ENCODE data around the gene MPO.

Gene MPO

DNA sequence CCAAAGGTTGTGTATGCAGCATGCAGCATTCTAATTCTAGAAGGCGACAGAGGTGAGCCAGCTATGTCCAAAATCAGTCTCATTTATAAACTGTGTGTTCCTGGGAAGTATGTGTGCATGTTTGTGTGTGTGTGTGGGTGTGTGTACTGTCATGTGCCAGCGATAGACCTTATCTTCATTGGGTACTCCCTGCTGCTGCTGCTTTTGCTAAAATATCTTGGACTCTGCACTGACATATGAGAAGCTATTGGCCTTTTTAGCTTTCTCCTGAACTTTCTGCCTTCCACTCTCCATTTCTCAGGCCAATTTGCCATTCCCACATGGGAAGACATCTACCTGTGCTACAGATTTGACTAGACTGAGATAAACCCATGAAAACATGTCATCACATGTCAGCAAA lies 44.3 kb downstream of the MPO start:
- DNase-seq (ENCODE audit: low read depth in 1 of 2, low spot score in 1 of 2) = no peak

DNA sequence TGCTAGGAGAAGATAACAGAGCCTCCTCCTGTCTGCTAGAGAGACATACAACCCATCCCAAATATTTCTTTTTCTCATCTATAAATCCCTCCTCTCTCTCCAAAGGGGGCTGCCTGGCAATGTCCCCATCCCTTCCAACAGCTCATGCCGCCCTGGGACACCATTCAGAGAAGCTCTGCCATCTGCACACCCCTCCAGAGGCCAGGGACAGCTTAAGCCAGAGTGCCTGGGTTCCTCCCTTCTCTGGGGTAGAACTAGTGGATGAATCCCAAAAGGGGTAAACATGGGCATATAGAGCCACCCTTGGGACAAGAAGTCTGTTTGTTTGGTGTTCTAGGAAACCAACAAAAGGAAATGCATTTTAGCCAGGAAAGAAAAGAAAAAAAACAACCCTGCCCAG lies 44.9 kb downstream of the MPO start:
- DNase-seq (ENCODE audit: low read depth in 1 of 2, low spot score in 1 of 2) = no peak

- no peak for DNase-seq (ENCODE audit: low read depth in 1 of 2, low spot score in 1 of 2)
Measured at GRCh38 chr17:58234512-58234911, 46.2 kb downstream of the MPO start.

DNA sequence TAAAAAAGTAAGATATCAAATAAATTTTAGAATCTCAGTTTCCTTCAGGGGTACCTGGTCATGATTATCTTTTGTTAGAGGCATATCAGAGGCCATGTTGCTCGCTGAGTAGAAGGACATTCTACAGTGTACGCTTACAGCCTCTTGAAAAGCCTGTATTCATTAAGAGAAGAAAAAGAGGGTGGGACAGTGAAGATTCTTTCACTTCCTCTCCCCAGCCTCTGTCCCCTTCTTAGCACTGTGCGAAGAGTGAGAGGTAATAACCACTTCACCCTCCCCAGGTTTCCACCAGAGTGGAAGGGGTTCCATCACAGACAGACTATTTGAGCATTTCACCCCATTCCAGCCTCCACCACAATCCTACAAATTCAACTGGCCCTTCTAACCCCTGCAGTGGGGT lies 47.2 kb downstream of the MPO start:
- no peak for DNase-seq (ENCODE audit: low read depth in 1 of 2, low spot score in 1 of 2)

DNA sequence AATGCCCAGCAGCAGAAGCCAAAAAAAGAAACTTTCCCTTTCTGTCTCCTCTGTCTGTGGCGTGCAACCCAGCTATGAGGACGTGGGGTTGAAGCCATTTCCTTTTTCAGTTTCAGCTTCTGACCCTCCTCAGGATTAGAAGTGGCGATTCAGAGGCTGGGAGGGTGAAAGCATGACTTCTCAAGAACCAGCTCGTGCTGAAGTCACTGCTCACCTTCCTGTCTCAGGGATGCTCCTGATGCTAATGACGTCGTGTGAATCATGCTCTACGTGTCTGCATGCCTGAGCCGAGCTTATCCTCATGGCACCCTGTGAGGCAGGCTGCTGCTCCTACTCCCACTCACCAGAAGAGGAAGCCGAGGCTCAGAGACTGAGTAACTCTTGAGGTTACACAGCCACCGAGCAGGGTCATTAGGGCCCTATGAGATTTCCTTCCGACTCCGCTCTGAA lies 48.0 kb downstream of the MPO start:
- no peak for DNase-seq (ENCODE audit: low read depth in 1 of 2, low spot score in 1 of 2)

DNA sequence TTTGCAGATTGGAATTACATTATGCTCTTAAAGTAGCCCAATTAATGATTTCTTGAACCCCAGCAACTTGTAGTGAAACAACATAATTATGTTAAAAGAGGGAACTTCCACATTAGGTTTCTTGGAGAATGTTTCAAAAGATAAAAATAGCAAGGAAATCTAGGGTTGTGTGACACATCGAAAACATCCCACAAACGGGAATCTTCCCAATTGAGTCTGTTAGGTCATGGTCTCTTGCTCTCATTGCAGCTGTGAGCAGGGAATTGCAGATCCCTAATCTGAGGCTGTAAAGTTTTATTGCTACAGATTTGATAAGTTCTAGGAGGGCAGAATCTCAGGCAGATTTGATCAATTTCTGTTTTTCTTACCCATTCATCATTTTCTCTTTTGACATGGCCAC lies 49.1 kb downstream of the MPO start:
- no peak for DNase-seq (ENCODE audit: low read depth in 1 of 2, low spot score in 1 of 2)

DNA sequence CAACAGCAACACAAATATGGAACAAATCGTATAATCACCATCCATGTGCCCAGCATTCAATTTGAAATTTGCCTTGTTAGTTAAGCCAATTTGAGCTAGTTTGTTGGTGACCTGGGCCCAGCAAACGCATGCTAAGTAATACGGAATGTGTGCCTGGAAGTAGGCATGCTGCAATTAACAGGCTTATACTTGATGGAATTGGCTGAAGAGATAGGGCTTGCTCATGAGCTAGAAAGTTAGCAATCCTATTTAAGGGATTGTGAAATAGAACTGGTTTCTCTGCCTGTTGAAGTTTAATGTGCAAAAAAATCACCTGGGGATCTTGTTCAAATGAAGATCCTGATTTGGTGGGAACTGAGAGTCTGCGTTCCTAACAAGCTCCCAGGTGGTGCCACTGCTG lies 50.9 kb downstream of the MPO start:
- no peak for DNase-seq (ENCODE audit: low read depth in 1 of 2, low spot score in 1 of 2)

DNA sequence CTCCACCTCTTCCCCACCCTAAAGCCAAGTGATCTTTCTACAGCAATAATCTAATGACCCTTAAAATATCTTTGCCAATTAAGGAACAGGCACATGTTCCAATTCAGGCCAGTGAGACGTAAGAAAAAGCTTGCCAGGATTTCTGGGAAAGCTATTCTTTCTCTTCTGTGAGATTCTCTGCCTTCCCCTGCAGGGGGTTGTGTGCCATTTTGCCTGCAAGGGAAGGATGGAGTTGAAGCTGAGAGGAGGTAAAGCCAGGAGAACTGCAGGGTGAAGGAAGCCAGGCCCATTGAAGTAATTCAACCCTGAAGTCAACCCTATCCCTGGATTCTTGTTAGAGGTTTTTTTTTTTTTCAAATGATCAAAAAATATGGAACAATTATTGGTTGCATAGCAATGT lies 51.4 kb downstream of the MPO start:
- DNase-seq (ENCODE audit: low read depth in 1 of 2, low spot score in 1 of 2) = no peak

- DNase-seq (ENCODE audit: low read depth in 1 of 2, low spot score in 1 of 2) = no peak
Measured at GRCh38 chr17:58228679-58229078, 52.1 kb downstream of the MPO start.

DNA sequence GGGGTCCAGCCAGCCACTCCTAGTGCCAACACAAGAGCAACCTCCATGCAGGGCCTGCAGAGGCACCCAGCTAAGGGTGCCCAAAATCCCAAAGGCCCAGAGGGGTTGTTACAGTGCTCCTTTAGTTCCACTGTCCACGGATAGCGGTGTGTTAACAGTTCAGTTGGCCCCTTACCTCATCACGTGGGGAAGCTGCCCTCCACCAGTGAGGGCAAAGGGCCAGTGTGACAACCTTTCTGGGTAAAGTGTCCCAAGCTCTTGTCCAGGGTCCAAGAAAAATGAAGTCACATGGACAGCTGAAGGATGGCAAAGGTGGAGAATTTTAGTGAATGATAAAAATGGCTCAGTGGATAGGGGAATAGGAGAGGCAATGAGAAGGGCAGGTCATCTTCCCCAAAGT lies 53.0 kb downstream of the MPO start:
- no peak for DNase-seq (ENCODE audit: low read depth in 1 of 2, low spot score in 1 of 2)

- DNase-seq (ENCODE audit: low read depth in 1 of 2, low spot score in 1 of 2) = no peak
Measured at GRCh38 chr17:58224315-58224714, 56.4 kb downstream of the MPO start.
